HL-60 (cell line): ENCODE measurements around the gene ARID1B.

Experiments used
- DNase-seq, 2 experiments: peaks; one replicate each; pipeline ENCODE4 v3.0.0-alpha.2; 2010 to 2020; ENCODE audit warnings: low read depth in 1 of 2, low spot score in 1 of 2
- H3K27ac ChIP-seq: fragments of 250-450 bp; sonication (Bioruptor Pico); replicated peaks from 2 replicates; pipeline ENCODE4 v1.5.1; 2020; ENCODE audit warnings: mild to moderate bottlenecking, moderate library complexity
- H3K27me3 ChIP-seq: fragments of 250-450 bp; sonication (Bioruptor Pico); 2 replicates; pipeline ENCODE4 v1.5.1; 2021; ENCODE audit warnings: mild to moderate bottlenecking, moderate library complexity; ENCODE audit not compliant: insufficient read depth, poor library complexity, severe bottlenecking
- H3K4me3 ChIP-seq: replicated peaks from 2 replicates; pipeline ENCODE4 v1.5.1; 2011; ENCODE audit warnings: mild to moderate bottlenecking, control low read depth, low read length; ENCODE audit not compliant: insufficient read depth
- CTCF ChIP-seq: IDR thresholded peaks from one replicate; pipeline ENCODE4 v1.5.1; 2011; ENCODE audit warnings: low read length, control low read depth, inconsistent platforms; ENCODE audit not compliant: insufficient read depth
- GABPA ChIP-seq: IDR thresholded peaks from 2 replicates; pipeline ENCODE4 v1.6.1; 2012; ENCODE audit warnings: low read depth
- POLR2AphosphoS5 ChIP-seq: IDR thresholded peaks from 2 replicates; pipeline ENCODE4 v1.6.1; 2012; ENCODE audit warnings: low read depth
- REST ChIP-seq: IDR thresholded peaks from 2 replicates; pipeline ENCODE4 v1.6.1; 2012; ENCODE audit warnings: low read depth; ENCODE audit not compliant: insufficient replicate concordance
- SPI1 ChIP-seq: IDR thresholded peaks from 2 replicates; pipeline ENCODE4 v1.6.1; 2012; ENCODE audit warnings: low read depth, mild to moderate bottlenecking, borderline replicate concordance

The ARID1B gene

DNA sequence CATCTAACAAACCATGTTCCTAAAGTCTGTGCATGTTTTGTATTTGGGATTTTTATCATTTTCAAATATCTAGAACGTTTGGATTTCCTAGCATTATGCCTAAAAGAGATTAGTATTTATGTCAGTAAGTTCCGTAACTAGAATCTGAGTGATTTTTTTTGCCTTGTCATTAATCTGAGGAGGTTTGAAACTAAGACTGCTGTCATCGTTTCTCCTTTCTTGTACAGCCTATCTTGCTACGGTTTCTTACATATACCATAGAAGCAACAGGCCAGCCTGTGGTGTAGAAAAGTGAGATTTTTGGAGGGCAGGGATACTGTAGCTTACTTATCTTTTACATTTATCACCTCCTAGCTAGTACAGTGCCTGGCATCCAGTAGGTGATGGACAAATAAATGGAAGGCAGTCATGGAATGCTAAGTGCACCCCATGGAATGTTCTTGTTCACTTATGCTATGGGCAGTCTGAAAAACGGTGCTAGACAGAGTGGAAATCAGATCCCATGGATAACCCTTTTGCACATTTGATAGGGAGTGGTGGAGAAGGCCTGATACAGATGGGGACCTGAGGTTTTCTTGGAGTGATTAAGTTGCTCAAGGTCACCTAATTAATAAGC lies 93.9 kb downstream of the ARID1B start:
- Histone ChIP-seq H3K4me3 (no peak overlapping the region), H3K27ac (no peak overlapping the region), H3K27me3 (no peaks in the 10 kb centered on the region)
- TF ChIP-seq GABPA, result no peak
- TF ChIP-seq SPI1, result no peak
- TF ChIP-seq POLR2AphosphoS5, result no peak
- TF ChIP-seq REST, result no peak
- no peak for TF ChIP-seq CTCF
- no peak for DNase-seq

DNA sequence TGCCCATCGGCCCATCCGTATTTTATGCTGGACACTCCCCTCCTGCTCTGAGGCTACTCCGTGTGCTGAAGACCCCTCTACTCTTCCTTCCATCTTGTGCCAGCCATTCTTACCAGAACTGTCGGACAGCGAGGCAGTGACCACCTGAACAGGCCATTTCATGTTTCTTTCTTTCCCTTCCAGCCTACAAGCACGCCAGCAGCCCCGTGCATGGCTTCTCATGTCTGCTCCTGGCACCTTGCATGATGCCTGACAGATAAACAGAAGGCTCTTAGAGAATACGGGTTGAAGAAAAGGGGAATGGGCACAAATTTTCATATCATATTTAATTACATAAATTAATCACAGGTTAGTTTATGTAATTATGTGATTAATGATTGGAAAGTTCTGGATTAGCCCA lies 95.7 kb downstream of the ARID1B start:
- TF ChIP-seq POLR2AphosphoS5 (no peak), GABPA (no peak), REST (no peak), CTCF (no peak)
- H3K4me3 ChIP-seq, result no peak overlapping the region
- H3K27ac ChIP-seq, result no peak overlapping the region
- H3K27me3 ChIP-seq, result no peaks in the 10 kb centered on the region
- no peak for DNase-seq

- H3K27me3 ChIP-seq, result no peaks in the 10 kb centered on the region
- no peak overlapping the region for H3K27ac ChIP-seq
- H3K4me3 ChIP-seq, result no peak overlapping the region
- TF ChIP-seq CTCF, result no peak
- TF ChIP-seq REST, result no peak
- no peak for TF ChIP-seq SPI1
- TF ChIP-seq POLR2AphosphoS5, result no peak
- no peak for TF ChIP-seq GABPA
- DNase-seq, result no peak
Observed at GRCh38 chr6:156873654-156874380, 96.6 kb downstream of the ARID1B start.
